Measurements from ENCODE around the gene PPARG.

Gene PPARG

DNA sequence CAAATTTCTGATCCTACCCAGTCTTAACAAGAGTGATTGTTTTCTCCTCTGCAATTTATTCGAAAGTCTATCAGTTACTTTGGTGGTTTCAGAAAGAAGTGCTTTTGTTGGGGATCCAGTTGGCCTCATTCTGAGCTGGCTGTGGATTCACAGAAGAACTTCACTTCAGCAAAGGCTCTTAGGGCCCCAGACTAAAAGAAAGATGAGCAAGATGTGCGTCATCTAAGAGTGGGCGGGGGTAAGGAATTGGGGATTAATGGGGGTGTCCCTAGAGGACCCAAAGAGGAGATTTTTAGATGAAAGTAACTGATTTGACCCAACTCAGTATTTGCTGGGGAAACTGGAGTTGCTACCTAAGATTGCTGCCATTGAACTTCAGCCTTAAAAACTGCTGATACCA lies 131.5 kb downstream of the PPARG start:
- DNase-seq, result no peak

DNA sequence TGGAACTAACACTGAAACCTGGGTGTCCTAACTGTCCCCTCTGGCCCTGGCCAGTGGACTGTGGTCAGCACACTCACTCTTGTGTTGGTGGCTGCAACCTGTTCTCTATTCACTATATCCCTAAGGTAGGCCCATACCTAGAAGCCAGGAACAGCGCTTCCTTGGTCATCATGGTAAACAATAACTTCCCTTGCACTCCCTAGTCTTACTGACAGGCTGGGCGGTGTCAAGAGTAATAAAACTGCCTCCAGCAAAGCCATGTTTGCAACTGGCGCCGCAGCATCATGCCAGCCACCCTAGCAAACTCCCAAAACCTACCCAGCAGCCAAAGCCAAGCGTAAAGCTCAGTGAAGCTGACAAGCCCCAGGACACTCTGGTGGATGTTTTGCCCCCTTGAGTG lies 132.3 kb downstream of the PPARG start:
- DNase-seq, result no peak

DNA sequence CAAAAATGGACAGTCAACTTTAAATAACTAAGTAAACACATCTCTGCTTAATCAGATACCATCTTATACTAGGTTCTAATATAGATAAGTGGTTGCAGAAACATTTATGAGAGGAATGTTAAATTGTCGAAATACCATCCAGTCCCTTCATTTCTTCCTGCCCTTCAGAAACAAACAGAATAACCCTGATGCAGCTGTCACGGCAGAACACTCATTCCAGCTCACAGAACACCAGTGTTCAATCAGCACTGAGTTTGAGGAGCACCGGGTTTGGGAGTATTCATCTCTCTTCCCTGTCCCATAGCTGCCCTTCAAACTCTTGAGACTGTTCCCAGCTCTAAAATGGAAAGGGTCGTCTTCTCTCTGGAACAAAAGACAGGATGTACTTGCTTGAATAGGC lies 134.3 kb downstream of the PPARG start:
- no peak for DNase-seq

DNA sequence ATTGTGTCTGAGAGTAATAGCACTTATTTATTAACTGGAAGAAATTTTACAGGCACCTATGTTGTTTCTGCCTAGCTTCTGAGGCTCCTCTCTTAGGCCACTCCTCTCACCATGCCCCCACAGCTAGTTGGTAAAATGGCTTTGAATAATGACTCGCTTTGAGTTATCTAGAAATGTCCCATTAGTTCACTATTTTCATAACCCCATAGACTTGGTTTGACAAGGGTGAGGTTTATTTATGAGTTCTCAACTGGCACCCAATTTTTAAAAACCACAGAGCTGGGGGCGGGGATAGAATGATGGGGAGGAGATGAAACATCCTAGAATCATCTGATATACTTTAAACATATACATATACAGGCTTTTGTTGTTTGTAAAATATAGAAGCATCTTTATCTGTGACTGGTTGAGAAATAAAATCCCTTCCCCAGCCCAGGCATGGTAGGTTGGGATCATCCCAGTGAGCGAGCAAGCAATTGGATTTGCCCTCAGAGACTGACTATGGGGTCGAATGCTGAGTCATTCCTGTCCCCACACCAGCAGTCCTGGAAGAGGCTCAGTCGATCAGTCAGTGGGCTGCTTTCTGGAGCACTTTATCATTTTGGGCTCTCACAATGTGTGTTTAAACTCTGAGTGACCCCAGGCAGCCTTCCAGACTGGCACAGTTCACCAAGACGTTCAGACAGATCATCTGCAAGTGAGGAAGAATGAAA lies 135.2 kb downstream of the PPARG start:
- DNase-seq, result no peak

DNA sequence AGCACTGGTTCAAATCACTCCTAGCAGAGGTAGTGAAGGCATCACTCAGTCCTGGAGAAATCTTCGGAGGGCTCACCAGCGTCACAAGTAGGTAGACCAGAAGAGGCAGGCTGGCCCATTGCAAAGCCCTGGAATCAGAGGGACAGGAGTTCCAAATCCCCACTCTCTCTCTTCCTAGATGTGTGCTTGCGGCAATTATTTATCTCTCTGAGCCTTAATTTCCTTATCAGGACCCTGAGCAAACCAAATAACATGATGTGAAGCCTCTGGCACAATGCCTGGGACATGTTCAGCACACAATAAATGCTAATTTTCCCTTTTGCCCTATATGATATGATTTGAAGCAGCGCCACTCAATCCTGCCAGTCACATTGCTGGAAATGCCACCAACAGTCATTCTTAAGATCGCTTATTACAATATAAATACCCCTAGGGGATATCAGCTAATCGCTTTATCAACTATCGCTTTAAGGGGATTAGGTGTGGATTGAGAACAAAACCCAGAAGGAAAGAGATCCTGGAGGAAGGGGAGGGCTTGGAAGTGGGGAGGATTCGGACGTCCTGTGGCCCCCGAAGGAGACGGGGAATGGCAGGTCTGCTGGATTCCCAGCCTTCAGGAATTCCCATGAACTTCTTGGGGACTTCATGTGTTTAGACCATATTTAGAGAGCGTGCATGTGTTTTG lies 135.9 kb downstream of the PPARG start:
- DNase-seq, result no peak

DNA sequence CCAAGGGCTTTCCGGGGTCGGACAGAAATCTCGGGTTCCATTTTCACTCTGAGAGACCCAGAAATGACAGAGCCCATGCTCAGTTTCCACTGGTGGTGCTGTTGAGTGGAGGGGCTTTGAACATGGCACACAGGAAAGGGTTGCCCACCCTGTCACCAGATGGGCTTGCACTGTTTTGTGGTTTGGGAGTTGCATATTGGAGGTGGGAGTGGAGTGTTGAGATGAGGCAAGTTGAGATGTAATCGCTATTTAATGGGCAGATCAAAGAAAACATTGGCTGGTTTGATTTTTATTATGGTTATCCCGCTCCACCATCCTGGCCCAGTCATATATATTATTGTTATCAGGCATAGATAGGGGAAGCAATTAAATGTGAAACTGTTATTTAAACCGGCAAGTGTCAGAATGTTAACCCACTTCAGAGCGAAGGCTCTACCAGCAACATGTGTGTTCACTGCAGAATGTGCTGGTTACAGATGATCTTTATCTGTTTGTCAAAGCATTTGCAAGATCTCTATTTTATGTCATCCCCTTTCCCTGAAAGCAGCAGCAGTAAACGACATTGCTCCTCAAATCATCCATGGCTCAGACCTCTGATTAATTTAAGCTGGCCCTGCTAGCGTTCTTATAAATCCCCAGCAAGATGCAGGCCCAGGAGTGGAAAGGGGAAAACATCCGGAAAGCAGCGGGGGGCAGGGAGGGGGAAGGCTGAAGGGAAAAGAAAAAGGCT lies 137.1 kb downstream of the PPARG start:
- DNase-seq, result no peak

DNA sequence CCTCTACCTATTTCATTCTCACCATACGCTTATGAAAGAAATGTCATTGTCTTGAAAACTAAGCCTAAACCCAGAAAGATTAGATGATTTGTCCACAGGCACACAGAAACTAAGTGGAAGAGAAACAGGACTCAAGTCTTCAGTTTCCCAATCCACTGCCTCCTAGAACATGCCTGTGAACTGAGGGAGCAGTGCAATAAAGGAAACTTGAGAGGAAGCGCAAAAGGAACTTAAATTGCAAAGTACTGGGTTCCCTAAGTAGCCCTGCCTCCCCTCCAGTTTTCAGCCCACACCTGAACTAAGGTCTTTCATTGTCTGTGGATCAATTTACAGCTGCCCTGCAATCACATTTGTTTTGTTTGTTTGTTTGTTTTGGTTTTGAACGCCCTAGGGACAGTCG lies 138.7 kb downstream of the PPARG start:
- no peak for DNase-seq

DNA sequence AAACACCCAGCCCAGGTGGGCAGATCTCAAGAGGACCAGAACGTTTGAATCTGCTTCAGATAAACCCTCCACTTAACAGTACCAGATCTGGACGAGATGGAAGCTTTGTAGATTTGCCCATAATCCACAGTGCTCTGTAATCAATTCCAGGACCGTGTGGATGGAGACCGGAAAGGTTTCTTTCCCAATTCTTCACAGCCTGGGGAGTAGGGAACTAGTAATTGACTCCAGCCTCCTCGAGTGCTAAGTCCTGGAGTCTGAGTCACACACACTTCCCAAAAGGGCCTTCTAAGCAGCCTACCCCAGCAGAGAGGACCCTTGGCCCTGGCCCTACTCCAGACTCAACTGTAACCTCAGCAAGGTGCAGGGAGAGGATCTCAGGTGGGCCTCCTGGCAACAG lies 139.3 kb downstream of the PPARG start:
- DNase-seq, result no peak

DNA sequence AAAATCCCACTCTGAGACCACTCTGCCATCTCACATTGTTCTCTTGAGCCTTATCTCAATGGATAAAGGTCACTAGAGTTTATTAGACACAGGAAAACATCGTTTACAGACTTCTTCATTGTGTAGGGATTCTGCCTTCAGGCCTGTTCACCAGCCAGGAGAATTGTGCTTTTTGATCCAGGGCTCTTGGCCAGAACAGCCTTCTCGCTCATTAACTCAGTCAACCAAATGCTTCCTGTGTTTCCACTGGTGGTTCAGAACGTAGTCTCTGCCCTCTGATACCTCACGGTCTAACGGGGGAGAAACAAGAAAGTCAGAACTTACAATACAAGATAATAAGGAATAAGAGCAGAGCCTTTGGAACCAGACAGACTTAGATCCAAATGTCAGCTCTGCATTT lies 141.2 kb downstream of the PPARG start:
- no peak for DNase-seq

DNA sequence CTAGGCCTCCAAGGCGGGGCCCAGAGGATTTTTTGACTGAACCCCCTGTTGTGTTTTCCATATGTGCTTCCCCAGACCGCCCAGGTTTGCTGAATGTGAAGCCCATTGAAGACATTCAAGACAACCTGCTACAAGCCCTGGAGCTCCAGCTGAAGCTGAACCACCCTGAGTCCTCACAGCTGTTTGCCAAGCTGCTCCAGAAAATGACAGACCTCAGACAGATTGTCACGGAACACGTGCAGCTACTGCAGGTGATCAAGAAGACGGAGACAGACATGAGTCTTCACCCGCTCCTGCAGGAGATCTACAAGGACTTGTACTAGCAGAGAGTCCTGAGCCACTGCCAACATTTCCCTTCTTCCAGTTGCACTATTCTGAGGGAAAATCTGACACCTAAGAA lies 145.0 kb downstream of the PPARG start:
- no peak for DNase-seq

DNA sequence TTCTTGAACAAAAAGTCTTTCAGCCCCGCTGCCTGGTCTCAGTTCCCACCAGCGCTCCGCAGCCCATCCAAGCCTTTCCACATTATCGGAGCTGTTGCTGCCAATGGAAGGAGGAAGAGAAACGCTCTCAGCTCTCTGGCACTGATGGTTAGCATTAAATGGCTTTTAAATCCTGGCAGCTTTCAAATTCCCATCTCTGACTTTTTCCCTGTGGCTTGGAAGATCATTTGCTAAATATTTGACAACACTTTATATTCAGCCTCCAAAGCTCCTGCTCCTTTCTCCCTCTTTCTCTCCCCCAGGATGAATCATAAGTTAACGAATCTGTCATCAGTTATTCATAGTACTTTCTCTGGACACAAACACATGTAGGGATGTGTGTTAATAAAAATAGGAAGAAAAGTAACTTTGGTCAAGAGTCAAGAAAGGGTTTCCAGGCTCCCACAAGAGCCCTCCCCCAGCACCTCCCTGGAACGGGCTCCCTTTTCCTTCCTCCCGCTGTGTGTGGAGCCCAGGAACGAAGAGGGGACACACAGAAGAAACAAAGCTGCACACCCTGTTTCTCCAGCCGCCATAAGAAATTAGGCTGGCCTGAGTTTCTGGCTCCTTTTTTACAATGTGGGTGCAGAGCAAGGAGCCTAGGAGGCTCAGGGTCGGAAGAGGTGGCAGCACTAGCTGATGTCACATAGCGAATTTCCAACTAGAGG lies 147.8 kb downstream of the PPARG start:
- no peak for DNase-seq

DNA sequence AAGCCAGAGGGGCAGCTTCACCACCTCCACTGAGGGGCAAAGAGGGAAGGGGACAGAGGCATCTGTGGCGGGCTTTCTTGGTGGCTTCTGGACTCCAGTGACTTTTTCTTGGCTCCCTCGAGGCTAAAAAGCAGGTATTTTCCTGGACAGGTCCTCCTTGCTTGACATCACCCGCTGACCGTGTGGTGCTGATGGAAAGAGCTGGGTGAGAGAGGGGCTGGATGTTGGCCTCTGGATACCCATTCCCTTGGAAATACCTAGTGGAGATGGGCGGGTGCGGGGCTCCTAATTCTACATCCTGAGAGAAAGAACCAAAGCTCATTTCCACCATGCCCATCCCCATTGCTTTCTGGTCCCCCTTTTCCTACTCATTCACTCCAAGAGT lies 148.3 kb downstream of the PPARG start:
- DNase-seq, result no peak

DNA sequence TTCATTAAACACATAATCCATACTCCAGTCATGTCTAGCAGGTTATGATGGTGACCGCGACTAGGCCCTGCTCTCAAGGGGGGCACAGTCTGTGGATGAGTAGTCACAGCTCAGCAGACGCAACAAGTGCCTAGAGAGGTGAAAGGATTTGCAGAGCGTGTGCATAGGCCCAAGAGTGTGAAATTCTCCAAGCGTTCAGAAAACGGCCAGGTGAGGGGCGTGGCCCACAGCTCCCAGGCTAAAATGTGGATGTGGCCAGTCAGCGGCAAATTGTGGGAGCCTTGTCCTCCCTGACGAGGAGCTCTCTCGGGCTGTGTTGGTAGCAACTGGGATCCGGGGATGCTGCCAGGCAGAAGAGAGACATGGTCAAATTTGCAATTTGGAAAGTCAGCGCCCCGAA lies 149.0 kb downstream of the PPARG start:
- no peak for DNase-seq

DNA sequence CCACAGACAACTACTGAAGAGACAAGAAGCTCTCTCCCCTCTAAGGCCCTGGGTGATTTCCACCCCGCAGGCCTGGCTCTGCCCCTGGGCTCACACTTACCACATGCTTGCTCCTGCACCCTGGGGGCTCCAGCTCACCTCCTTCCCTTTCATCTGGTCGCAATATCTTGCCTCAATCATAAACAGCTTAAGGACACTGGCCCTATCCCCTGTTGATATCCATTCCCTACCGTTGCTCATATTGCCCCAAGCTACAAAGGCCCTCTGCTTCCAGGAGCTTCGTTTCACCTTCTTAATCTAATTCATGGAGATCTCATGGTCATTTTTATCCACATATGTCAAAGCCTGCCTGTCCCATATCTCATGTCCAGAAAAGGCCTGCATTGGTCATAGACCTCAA lies 149.4 kb downstream of the PPARG start:
- no peak for DNase-seq

DNA sequence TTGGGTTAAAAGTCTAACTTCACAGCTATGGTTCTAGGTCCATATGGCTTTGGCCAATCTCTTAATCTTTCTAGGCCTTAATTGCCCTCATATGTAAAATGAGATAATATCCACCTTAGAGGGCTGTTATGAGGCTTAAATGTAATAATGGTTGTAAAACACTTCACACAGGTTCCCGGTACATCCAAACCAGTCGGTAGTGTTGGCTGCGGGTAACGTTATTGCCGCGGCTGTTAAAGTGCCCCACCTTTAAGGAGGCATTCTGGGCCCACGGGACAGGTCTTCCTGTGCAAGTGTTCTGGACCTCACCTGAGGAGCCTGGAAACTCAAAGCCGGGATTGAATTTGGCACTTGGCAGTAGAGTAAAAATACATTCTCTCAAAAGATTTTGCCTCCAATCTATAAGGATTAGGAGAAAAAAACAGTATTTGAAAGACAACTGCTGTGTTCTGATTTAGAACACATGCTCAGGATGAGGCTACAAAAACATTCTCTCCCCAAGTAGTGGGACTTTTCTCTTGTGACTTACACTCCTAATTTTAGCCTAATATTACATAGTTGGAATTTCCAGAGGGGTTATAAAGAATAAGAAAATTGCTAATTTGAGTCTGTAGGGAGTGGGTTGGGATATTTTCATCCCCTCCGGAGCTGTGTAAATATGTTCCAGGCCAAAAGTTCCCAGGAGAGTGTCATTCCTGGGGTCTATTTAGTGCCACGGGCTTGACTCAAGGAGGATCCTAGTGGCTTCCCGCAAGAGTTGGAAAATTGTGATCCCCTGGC lies 150.5 kb downstream of the PPARG start:
- DNase-seq, result no peak

DNA sequence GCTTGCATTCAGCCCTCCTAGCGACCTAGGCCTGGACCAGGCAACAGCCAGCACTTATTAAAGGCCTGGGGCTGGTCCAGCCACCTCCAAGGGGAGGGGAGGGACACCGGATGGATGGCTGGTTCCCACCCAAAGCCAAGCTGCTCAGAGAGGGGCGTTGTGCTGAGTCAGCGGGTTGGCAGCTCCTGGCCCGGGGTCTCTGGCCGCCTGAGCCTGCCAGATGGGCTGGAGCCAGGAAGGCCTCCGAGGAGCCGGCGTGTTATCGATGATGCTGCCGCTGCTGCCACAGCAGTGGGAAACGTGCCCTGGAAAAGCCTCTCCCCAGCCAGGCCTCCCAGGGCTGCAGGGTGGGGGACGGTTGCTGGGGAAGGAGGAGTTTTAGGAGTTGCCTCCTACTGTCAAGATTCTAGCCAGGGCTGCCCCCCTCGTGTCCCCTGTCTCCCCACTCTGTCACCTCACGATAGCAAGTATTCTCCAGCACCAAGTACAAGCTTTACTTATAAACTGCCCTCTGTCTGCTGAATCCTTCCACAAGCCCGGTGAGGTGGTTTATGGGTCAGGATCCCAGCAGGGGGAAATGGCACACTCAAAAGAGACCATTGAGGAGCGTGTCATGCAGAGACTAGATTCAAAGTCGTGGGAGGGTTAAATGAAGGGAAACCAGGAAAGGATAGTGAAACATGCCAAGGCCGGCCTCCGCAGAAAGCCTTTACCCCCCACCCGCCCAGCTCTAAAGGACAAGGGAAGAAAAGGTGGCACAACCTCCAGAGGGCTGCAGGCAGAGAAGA lies 152.3 kb downstream of the PPARG start:
- DNase-seq, result no peak

DNA sequence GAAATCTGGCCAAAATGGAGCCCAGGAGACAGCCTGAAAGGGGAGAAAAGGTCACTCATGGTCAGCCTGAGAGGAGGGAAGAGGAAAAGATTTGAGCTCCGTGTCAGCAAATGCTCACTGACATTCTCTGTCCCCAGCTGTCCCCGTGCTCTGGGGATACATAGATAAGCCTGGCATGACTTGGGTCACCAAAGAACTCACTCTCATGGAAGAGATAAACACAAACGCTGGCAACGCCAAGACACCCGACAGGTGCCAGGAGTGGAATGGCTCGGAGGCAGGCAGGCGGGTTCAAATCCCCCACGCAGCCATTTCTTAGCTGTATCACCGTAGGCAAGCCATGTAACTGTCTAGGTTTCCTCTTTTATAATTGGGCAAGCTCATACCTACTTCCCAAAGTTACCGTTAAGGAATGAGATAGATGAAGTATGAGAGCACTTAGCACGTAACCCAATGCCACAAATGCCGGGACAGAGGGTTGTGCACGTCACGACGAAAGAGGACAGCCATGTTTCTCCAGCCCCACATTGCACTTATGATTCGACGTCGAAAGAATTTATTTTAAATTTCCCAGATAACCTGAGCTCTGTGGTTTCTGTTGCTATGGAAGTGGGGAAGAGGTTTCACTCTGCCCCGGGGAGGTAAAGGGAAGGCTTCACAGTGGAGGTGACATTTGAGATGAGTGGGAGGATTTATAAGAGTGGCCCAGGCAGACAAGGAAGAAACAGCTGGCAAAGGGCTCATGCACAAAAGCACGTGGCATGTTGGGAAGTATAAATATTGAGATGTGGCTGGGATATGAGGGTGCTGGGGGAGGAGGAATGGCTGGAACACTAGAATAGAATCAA lies 154.0 kb downstream of the PPARG start:
- DNase-seq, result no peak

DNA sequence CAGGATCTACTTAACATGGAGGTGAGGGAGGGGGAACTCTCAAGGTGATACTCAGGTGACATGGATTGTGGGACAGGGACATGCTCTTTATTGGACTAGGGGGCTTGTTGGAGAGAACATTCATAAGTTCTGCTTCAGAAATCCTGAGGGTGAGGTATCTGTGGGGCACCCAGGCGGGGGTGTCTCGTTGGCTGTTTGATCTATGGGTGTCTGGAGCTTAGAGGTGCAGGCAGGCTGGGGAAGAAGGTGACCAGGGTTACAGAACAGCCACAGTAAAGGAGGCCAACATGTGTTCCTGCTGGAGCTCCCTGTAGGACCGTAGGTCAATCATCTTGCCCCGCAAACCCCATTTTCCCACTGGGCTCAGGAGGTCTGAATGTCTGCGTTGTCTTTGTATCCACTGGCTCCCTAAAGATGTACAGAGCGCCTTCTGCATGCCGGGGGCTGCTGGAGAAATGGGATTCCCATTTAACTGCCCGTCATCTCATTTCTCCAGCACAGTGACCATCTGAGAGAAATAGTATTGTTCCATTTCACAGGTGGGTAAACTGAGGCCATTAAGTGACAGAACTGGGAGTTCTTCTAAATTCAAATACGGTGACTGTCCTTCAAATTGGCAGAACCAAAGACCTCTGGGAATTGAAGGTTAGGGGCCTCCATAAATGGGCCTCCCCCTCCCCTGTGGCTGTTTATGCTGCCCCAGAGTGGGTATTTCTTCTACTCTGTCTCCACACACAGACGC lies 155.1 kb downstream of the PPARG start:
- no peak for DNase-seq

DNA sequence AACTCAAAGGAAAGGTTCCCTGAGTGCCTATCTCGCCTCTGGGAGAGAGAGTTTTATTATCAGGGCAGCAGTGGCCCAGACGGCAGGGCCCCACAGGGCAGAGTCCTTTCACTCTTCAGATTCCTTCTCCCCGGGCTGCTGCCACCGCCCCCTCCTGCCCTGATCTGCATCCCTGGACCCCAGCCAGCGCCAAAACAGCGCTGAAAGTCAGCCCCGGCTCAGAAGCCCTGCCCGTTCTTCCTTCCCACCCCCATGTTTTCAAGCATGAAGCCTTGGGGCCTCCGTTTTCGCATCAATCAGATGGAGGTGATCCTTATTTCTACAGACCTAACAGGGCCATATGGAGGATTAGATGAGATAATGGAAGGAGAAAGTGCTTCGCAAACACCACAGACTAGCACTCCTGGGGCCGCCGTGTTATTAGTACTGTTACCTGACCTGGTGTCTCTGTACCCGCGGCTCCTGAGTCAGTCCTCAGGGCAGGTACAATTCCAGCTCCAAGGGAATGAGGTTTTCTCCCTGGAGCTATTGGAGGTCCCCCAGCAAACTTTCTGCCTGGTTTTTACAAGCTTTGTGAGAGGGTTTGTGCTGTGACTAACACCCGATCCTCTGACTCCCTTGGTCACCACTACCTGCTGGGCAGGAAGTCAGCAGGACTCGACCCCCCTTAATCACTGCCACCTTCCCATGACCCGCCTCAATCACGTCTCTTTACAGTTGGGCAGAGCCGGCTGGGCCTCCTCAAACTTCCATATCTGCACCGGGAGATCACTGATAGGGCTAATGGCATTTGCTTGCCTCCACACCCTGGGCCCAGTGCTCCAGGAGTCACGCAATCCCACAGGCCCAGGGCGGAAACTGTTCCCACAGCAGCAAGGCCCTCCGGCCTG lies 156.0 kb downstream of the PPARG start:
- DNase-seq, result no peak

Measured in activated gamma-delta T cell treated with Interleukin-2 at 50 U/mL for 16 hours (primary cell).